Right cardiac atrium (tissue), 5 donors: ENCODE data around the gene CYP20A1. TPM values are rescaled to one million over a fixed set of nuclear protein-coding genes. Genes with fewer than 3 reads are reported as not detected.
A peak's percentile ranks its signal among the peaks of the same experiment; 100 is the strongest.
"Not testable (repeated sequence)": the region's sequence is repeated elsewhere in the genome, so short reads cannot be mapped to it uniquely, and the experiment has no call there.

Experiments used
- ATAC-seq, 2 donors: fragments of 200-7000 bp; cut with Tn5 transposase; one replicate each; pipeline versions ENCODE4 v1.8.0 to v1.9.1; 2020; ENCODE audit warnings: moderate library complexity in 2 of 2, mild to moderate bottlenecking in 1 of 2
- DNase-seq, 3 donors: peaks; one replicate each; pipeline ENCODE4 v3.0.0-alpha.2; 2020
- H3K27ac ChIP-seq: one replicate; pipeline ENCODE4 v1.5.1; 2013; ENCODE audit warnings: mild to moderate bottlenecking, low read length, control low read depth, moderate library complexity
- H3K27me3 ChIP-seq: one replicate; pipeline ENCODE4 v1.6.1; 2013; ENCODE audit not compliant: control insufficient read depth, insufficient read depth
- H3K4me1 ChIP-seq: one replicate; pipeline ENCODE4 v1.6.1; 2013; ENCODE audit warnings: low read length; ENCODE audit not compliant: control insufficient read depth, insufficient read depth
- H3K4me3 ChIP-seq: one replicate; pipeline ENCODE4 v1.5.1; 2013; ENCODE audit warnings: low read length, control low read depth
- H3K9me3 ChIP-seq: one replicate; pipeline ENCODE4 v1.6.1; 2013; ENCODE audit warnings: low read length; ENCODE audit not compliant: control insufficient read depth
- WGBS: extraction: QIAGEN DNeasy Blood & Tissue Kit; methylation state at CpG from one replicate; pipeline ENCODE4 v1.1.7; 2013; 5-methylcytosine and 5-hydroxymethylcytosine counted together
- intact Hi-C, 4 donors: fragments of 100-400 bp; cut with DNase I; formaldehyde crosslinking; loops; one replicate each; pipeline versions ENCODE4 v1.11.0 to v1.14.0; 2022 to 2023
- long read RNA-seq, 4 donors: library from polyadenylated mRNA; unstranded; transcript quantifications; one replicate each; pipeline ENCODE4 v2.0.0, GENCODE V29; 2020 to 2021
- polyA plus RNA-seq: library from polyadenylated mRNA; stranded (reverse); fragments of 200-250 nt; gene quantifications from one replicate; pipeline ENCODE4 v1.2.3, GENCODE V29; 2013
- total RNA-seq, 4 donors: library from RNA; stranded (reverse); fragmentation: NEBNext Ultra II Directional; extraction: Animal tissue kit (Norgen Biotek cat#: 25700); gene quantifications; one replicate each; pipeline ENCODE4 v1.2.1, GENCODE V29; 2021
- donor health status: healthy with polysubstance abuse.
- donor health status: DM: no; HTN: yes; CAD: no.
- donor health status: DM: no; HTN: no; CAD: no.
- donor health status: DM: no; HTN: yes; CAD: no; lungs with severe emphysema.
- donor health status: DM: yes; HTN: yes; CAD: no.

Gene CYP20A1, protein sequence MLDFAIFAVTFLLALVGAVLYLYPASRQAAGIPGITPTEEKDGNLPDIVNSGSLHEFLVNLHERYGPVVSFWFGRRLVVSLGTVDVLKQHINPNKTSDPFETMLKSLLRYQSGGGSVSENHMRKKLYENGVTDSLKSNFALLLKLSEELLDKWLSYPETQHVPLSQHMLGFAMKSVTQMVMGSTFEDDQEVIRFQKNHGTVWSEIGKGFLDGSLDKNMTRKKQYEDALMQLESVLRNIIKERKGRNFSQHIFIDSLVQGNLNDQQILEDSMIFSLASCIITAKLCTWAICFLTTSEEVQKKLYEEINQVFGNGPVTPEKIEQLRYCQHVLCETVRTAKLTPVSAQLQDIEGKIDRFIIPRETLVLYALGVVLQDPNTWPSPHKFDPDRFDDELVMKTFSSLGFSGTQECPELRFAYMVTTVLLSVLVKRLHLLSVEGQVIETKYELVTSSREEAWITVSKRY
- total RNA-seq (10 to 100 TPM; 13.8 to 18.6 (median 14.2) TPM), polyA plus RNA-seq (9.8 TPM)
- long read RNA-seq, donor 1, transcript CYP20A1-207 (11 exons, 1,359 nt): minor isoform, 5 of 44 reads
- long read RNA-seq, donor 1, transcript CYP20A1-201 (13 exons, 1,949 nt): major isoform, 16 of 44 reads
- long read RNA-seq, donor 1, transcript CYP20A1-204 (12 exons, 2,636 nt): minor isoform, 7 of 44 reads
- long read RNA-seq, donor 1, partial matches to known transcripts: 2 of 44 reads
- long read RNA-seq, donor 1, other reads (novel, unspliced or antisense): 11 of 44 reads
- long read RNA-seq, donor 2, partial matches to known transcripts: 0 of 5 reads
- long read RNA-seq, donor 2, other reads (novel, unspliced or antisense): 2 of 5 reads
- long read RNA-seq, donor 3, transcript CYP20A1-204 (12 exons, 2,636 nt): minor isoform, 19 of 81 reads
- long read RNA-seq, donor 3, transcript CYP20A1-207 (11 exons, 1,359 nt): minor isoform, 10 of 81 reads
- long read RNA-seq, donor 3, transcript CYP20A1-201 (13 exons, 1,949 nt): major isoform, 28 of 81 reads
- long read RNA-seq, donor 3, partial matches to known transcripts: 4 of 81 reads
- long read RNA-seq, donor 3, other reads (novel, unspliced or antisense): 18 of 81 reads
- long read RNA-seq, donor 4, transcript CYP20A1-201 (13 exons, 1,949 nt): major isoform, 7 of 12 reads
- long read RNA-seq, donor 4, partial matches to known transcripts: 0 of 12 reads
- long read RNA-seq, donor 4, other reads (novel, unspliced or antisense): 1 of 12 reads

DNA sequence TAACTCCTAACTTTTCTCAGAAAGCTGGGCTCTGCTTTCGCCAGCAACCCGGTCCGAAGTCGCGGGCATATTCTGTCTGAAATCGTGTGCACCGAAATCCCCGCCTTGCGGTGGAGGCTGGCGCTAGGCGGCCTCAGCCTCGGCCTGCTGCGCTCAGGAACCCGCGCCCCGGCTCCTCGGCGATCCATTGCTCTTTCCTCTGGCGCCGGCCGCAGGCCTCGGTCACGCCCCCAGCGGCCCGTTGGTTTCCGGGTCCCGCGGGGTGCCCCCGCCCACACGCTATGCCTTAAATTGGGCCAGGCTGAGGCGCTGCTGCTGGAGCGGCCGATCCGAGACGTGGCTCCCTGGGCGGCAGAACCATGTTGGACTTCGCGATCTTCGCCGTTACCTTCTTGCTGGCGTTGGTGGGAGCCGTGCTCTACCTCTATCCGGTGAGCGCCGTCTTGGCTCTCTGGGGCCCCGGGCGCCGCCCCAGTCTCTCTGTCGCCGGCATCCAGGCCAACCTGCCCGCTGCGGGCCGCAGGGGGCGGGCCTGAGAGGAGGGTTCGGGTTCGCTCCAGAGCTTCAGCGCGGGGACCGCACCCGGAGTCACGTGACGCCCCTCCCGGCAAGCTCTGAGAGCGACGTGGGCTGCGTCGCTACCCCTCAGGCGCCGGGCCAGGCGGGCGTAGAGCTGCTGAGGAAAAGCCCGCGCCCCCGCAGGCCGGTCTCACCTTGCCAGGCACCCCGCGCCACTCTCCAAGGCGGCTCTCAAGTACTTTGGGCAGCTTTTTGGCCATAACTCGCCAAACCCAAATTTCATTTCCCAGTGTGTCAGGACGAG lies at the start of gene CYP20A1:
Gene CYP20A1 (plus strand): TSS at position 315 of the 823 bp plus-strand sequence. CDS start 45 bp downstream, at position 360.
- under 1% methylated on average over 80 of the region's 80 CpGs for WGBS
- intact Hi-C loops: no loop called here
- peak; percentile 98 to 99 for ATAC-seq

DNA sequence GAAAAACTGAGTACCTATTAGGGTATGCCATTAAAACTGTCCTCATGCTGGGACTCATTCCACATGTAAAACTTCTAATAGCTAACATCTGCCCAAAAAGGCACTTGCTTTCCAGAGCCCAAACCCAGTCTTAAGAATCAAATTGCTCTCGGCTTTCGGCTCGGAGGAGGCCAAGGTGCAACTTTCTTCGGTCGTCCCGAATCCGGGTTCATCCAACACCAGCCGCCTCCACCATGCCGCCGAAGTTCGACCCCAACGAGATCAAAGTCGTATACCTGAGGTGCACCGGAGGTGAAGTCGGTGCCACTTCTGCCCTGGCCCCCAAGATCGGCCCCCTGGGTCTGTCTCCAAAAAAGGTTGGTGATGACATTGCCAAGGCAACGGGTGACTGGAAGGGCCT lies 48.3 kb upstream of the CYP20A1 start:
- DNase-seq, H3K4me3 ChIP-seq, H3K27ac ChIP-seq, H3K4me1 ChIP-seq, H3K27me3 ChIP-seq, intact Hi-C loops, H3K9me3 ChIP-seq, ATAC-seq: not testable (repeated sequence)
- WGBS: 98% methylated on average over 15 of the region's 17 CpGs

More for the DNA sequence above, at the start of gene CYP20A1:
- Histone ChIP-seq H3K4me3 (peak within 1 kb of the TSS; percentile 62), H3K27ac (peak within 1 kb of the TSS; percentile 98), H3K4me1 (no peaks in the 10 kb centered on the region), H3K9me3 (no peaks in the 10 kb centered on the region), H3K27me3 (no peaks in the 10 kb centered on the region)
- DNase-seq: peak; percentile 98 to 99 (median 99)

GRCh38 chr2:203191026-203191425 lies 47.8 kb upstream of the CYP20A1 start:
- ATAC-seq, H3K27me3 ChIP-seq, H3K4me3 ChIP-seq, H3K4me1 ChIP-seq, H3K9me3 ChIP-seq, DNase-seq, intact Hi-C loops, H3K27ac ChIP-seq: not testable (repeated sequence)
- 97% methylated on average over 6 of the region's 6 CpGs for WGBS

DNA sequence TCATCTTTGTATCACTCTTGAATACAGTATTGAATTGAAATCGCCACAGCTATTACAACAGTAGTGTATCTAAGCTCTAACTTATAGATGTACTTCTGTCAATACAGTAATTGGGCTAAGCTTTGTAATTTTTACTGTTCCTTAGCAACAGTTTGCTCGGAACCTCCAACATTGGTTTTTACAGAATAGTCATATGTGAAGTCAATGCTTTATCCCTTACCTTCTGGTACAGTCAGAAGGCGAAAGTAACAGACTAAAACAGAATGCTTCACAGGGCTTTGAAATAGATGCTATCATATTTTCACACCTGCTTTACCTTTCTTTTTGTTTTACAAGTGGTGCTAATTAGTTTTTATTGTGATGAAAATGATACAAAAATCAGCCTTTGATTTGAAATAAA lies 46.9 kb upstream of the CYP20A1 start:
- no peak overlapping the region for H3K27ac ChIP-seq
- no peak overlapping the region for H3K4me3 ChIP-seq
- H3K4me1 ChIP-seq: no peaks in the 10 kb centered on the region
- ATAC-seq (no peak), DNase-seq (no peak)
- no peaks in the 10 kb centered on the region for H3K27me3 ChIP-seq
- intact Hi-C loops: no loop called here
- no peaks in the 10 kb centered on the region for H3K9me3 ChIP-seq
- WGBS: 98% methylated on average over 3 of the region's 3 CpGs

GRCh38 chr2:203195331-203196036 lies 43.3 kb upstream of the CYP20A1 start:
- intact Hi-C loops: no loop called here
- Histone ChIP-seq H3K27me3 (no peaks in the 10 kb centered on the region), H3K4me1 (no peaks in the 10 kb centered on the region), H3K27ac (no peak overlapping the region), H3K9me3 (no peaks in the 10 kb centered on the region), H3K4me3 (no peak overlapping the region)
- ATAC-seq (no peak), DNase-seq (no peak)
- WGBS: 93% methylated on average over 5 of the region's 5 CpGs

- Histone ChIP-seq H3K27ac (no peak overlapping the region), H3K27me3 (no peaks in the 10 kb centered on the region), H3K9me3 (no peaks in the 10 kb centered on the region), H3K4me1 (no peaks in the 10 kb centered on the region), H3K4me3 (no peak overlapping the region)
- ATAC-seq: no peak
- no peak for DNase-seq
- intact Hi-C loops: no loop called here
Measured at GRCh38 chr2:203200866-203201265, 38.0 kb upstream of the CYP20A1 start.

- ATAC-seq (no peak), DNase-seq (no peak)
- no peak overlapping the region for H3K4me3 ChIP-seq
- H3K27ac ChIP-seq: no peak overlapping the region
- WGBS: 80% methylated on average over 5 of the region's 5 CpGs
- H3K9me3 ChIP-seq: no peaks in the 10 kb centered on the region
- H3K4me1 ChIP-seq: no peaks in the 10 kb centered on the region
- intact Hi-C loops: no loop called here
- no peaks in the 10 kb centered on the region for H3K27me3 ChIP-seq
Measured at GRCh38 chr2:203201426-203201825, 37.4 kb upstream of the CYP20A1 start.

DNA sequence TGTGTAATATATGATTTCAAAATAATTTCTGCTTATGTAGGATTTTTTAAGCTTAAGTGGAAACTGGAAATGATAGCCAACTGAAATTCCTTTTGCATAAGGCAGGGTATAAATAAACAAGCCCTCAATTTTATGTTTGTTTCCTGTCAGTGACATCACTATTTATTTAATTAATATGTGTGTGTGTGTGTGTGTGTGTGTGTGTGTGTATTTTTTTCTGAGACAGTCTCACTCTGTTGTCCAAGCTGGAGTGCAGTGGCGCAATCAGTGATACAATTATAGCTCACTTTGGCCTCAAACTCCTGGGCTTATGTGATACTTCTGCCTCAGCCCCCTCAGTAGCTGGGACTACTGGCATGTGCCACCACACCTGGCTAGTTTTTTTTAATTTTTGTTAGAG lies 29.3 kb upstream of the CYP20A1 start:
- no peak overlapping the region for H3K27ac ChIP-seq
- H3K4me1 ChIP-seq: no peaks in the 10 kb centered on the region
- no peak for ATAC-seq
- DNase-seq: no peak
- no peak overlapping the region for H3K4me3 ChIP-seq
- 94% methylated on average over 1 of the region's 1 CpG for WGBS
- no peaks in the 10 kb centered on the region for H3K9me3 ChIP-seq
- no peaks in the 10 kb centered on the region for H3K27me3 ChIP-seq
- intact Hi-C loops: no loop called here

DNA sequence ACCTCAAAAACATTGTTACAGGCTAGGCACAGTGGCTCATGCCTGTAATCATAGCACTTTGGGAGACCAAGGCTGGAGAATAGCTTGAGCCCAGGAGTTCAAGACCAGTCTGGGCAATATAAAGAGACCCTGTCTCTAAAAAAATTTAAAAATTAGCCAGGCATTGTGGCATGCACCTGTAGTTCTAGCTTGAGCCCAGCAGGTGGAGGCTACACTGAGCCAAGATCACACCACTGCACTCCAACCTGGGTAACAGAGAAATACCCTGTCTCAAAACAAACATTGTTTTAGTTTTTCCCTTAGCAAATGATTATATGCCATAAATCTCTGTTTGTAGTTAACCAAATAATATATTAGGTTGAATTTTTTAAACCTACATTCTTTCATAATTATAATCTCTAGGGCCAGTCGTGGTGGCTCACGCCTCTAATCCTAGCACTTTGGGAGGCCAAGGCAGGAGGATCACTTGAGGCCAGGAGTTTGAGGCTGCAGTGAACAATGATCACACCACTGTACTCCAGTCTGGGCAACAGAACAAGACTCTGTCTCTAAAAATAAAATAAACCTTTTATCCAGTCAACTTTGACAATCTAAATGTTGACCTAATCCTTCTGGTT lies 13.3 kb upstream of the CYP20A1 start:
- Histone ChIP-seq H3K4me1 (no peaks in the 10 kb centered on the region), H3K27ac (no peak overlapping the region), H3K9me3 (no peaks in the 10 kb centered on the region), H3K4me3 (no peak overlapping the region), H3K27me3 (no peaks in the 10 kb centered on the region)
- WGBS: 96% methylated on average over 2 of the region's 2 CpGs
- intact Hi-C loops: loop anchor here in 1 of 4 donors (10.0 kb wide), 1 partner anchor 229 kb away; no protein-coding TSS in a partner anchor
- no peak for ATAC-seq
- no peak for DNase-seq
